A204.1 (cell line): ENCODE results near the gene PCSK1.
A peak's percentile ranks its signal among the peaks of the same experiment; 100 is the strongest.
"Not testable (repeated sequence)": the region's sequence is repeated elsewhere in the genome, so short reads cannot be mapped to it uniquely, and the experiment has no call there.

ENCODE experiments used
- FAIRE-seq: peaks from 2 replicates; lab custom pipeline; 2012; peaks lifted over from hg19 to GRCh38; lab: Jason Lieb, UNC

PCSK1 gene

DNA sequence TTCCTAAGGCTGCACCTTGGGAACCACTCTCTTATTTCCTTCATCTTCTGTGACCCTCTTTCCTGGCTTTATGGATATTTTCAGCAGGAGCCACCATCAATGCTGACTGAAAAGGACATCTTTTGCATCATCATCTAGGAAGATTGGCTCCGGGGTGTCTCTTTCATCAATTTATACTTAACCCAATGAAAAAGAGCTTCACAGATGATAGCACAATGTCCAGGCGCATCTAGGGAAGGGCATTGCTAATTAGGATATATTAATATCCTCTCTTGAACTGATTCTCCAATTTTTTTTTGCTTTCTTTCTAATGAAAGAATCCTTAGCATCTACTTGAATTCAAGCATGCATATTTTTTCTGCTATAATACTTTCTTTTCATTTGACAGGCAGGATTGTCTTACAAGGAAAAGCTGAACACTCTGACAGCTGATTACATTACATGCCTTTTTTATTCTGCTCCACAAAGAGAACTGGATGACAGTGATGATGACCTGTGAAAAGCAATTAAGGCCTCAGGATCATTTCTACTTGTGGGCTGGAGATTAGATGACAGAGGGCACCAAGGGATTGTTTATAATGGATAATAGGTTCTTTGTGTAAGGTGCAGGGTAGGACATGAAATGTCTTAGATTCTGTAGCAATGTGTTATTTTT is 60.2 kb downstream of the PCSK1 start:
- no peak for FAIRE-seq

- no peak for FAIRE-seq
These were observed 62.1 kb downstream of the PCSK1 start for GRCh38 chr5:96370976-96371375.

GRCh38 chr5:96367337-96367736 is 65.7 kb downstream of the PCSK1 start:
- not testable (repeated sequence) for FAIRE-seq

DNA sequence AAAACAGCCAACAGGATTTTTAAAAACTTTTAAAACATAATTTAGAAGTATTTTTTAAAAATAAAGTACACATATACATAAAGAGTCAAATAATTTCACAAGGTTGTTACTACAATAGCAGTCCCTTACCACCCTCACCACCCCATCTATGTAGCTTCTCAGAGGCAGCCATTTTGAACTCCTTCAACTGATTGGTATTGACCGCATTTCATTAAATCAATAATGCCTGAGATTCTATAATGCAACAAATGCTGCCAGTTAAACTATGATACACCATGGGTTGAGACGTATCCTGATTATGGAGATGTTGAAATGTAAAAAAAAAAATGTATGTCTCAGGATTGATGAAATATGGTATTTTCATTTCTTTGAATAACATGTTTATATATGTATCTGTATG is 78.8 kb downstream of the PCSK1 start:
- no peak for FAIRE-seq

DNA sequence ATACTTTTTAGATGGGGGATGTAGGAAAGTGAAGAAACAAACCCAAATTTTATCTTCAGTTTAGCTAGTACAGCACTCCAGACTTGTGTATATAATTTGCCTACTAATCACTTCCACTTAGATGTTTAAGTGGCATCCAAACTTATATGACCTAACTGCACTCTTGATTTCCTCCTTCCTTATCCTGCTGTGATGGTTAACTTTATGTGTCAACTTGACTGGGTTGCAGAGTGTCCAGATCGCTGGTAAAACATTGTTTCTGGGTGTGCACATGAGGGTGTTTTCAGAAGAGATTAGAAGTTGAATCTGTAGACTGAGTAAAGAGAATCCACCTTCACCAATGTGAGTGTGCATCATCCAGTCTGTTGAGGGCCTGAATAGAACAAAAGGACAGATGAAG is 79.8 kb downstream of the PCSK1 start:
- no peak for FAIRE-seq

DNA sequence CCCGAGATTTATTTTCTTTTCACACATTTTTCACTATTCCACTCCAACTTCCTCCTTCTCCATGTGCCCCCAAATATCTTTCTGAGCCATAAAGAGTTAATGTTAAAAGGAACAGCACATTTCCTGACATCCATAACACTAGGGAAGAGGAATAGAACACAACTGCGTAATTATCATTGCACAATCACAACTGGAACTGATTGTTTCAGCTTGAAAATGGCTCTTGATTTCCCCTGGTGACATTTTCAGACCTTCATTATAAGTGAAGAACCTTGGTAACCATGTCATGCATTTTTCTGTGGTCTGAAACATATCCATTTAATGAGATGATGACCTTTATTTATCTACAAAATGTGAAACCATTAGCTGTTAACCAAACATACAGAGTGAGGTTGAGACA is 82.4 kb downstream of the PCSK1 start:
- no peak for FAIRE-seq

DNA sequence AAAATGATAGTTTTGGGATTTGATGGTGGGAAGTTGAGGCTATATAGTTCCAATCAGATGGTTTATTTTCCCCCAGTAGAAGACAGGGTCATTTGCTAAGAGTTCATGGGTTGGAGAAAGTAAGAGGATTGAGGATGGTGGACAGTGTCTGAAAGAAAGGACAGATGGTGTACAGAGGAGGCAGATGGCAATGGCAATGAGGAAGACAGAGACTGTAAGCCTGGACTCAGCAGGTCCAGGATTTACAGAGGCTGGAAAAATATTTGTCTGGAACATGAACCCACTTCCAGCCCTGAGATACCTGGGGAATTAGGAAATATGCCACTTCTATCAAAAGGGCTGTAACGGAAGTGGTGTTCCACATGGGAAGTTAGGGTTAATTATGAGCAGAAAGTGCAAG is 84.5 kb downstream of the PCSK1 start:
- FAIRE-seq = no peak

- FAIRE-seq = no peak
These were observed 85.4 kb downstream of the PCSK1 start for GRCh38 chr5:96347502-96348292.

DNA sequence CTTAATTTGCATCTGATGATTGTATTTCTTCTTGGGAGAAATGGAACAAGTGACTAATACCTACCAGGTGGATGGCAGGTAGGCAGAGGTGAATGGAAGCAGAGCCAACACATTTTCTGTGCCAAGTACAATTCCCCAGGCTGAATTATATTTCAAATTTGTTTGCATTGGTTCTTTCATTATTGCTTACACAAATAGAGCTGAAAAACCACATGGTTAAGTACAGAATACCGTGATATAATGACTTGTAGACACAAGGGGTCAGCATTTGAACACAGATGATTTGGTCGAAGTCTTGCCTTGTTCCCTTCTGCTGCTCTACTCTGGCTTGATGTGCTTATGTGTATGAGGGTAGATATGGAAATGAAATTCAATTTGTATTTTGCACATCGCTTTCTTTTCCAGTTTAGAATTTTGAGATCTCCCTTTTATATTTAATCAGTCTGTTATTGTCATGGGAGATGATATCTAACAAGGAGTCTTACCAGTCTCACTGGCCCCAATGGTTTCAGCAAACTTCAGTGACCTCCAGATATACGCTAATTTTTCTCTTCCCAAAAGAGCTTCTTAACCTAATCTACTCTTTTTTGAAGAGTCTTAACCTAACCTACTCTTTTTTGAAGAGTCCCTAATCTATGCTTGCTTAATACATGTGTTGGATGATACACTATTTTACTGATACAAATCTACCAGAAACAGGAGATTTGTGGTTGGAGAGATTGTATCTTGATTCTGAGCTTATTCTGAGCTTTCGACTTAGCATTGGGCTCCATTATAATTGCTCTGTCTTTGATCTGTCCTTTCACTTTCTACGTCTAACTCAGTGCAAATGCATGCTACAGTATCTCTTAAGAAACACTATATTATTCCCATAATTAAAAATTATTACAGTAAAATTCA is 88.1 kb downstream of the PCSK1 start:
- FAIRE-seq = peak; percentile 83

DNA sequence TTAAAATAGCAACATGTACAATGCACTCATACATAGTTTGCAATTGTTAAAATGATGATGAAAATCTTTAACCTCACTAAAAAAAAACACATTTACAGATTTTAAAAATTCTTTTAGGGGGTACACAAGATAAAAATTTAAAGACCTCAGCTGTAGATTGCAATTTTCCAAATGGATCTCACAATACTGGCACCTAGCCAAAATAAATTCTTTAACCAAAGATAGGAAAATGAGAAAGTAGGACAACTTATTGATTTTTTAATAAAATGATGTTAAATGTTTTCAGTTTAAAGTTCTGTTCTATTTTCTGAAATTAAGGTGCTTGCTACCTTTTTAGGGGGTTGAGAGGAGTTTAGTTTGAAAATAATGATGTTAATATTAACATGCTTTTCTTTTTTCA is 90.0 kb downstream of the PCSK1 start:
- no peak for FAIRE-seq

DNA sequence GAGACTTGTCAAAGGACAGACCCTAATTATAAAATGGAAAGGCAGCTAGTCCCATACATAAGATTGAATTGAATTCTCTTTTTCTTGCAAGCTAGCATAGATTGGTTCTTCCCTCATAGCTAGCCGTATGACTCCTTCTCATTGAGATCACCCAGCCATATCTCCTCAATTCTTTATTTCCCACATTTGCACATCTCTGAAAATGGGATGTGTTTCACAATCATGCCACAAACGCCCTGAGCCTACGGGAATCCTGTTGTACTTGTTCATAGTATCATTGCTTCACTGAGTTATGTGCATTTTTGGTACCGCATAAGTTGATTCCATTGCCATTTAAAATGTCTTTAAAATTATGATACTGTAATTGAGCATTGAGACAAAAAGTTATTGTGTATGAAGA is 90.5 kb downstream of the PCSK1 start:
- no peak for FAIRE-seq
